Adrenal gland (tissue), 12 donors: ENCODE measurements around the gene CALCOCO2. TPM values are rescaled to one million over a fixed set of nuclear protein-coding genes. Genes with fewer than 3 reads are reported as not detected.
A peak's percentile ranks its signal among the peaks of the same experiment; 100 is the strongest.

Experiments
- DNase-seq, 7 donors: peaks; one replicate each; pipeline ENCODE4 v3.0.0-alpha.2; 2019 to 2020
- H3K27ac ChIP-seq, 5 donors: fragments of 200-600 bp; sonication (generic) in 4 of 5; 1 replicate in 3 of 5; 2 replicates in 2 of 5; pipeline versions ENCODE4 v1.5.1 to v1.8.0; 2016 to 2020; ENCODE audit warnings: mild to moderate bottlenecking in 1 of 5
- H3K27me3 ChIP-seq: fragments of 200-600 bp; 2 replicates; pipeline ENCODE4 v1.8.0; 2021
- H3K36me3 ChIP-seq, 2 donors: fragments of 200-600 bp; replicated peaks in 1 of 2; 1 replicate in 1 of 2; 2 replicates in 1 of 2; pipeline versions ENCODE4 v1.5.1 to v1.8.0; 2018 to 2022
- H3K4me1 ChIP-seq, 2 donors: fragments of 200-600 bp; replicated peaks in 1 of 2; 1 replicate in 1 of 2; 2 replicates in 1 of 2; pipeline versions ENCODE4 v1.5.1 to v1.8.0; 2018 to 2021
- H3K4me3 ChIP-seq, 4 donors: fragments of 200-600 bp; sonication (generic) in 3 of 4; one replicate each; pipeline ENCODE4 v1.5.1; 2016 to 2018
- H3K9me3 ChIP-seq, 3 donors: fragments of 200-600 bp; sonication (generic) in 1 of 3; replicated peaks in 1 of 3; 1 replicate in 2 of 3; 2 replicates in 1 of 3; pipeline versions ENCODE4 v1.5.1 to v1.8.0; 2016 to 2021
- CTCF ChIP-seq, 6 experiments: fragments of 450-650 bp in 4 of 6; fragments of 200-600 bp in 2 of 6; sonication (generic) in 1 of 6; IDR thresholded peaks; 1 replicate in 5 of 6; 2 replicates in 1 of 6; pipeline versions ENCODE4 v1.5.1 to v1.8.0; 2016 to 2021; ENCODE audit warnings: antibody characterized with exemption in 6 of 6, mild to moderate bottlenecking in 2 of 6, moderate library complexity in 1 of 6
- POLR2A ChIP-seq, 2 donors: fragments of 450-650 bp; IDR thresholded peaks; one replicate each; pipeline ENCODE4 v1.6.1; 2017; ENCODE audit warnings: antibody characterized with exemption in 2 of 2, mild to moderate bottlenecking in 2 of 2, moderate library complexity in 1 of 2
- WGBS, 4 donors: extraction: QIAGEN DNeasy Blood & Tissue Kit in 2 of 4; methylation state at CpG; one replicate each; pipeline versions ENCODE4 v1.1.5 to v1.1.7; 2013 to 2017; 5-methylcytosine and 5-hydroxymethylcytosine counted together
- intact Hi-C, 2 donors: fragments of 100-400 bp; cut with DNase I; formaldehyde crosslinking; loops; one replicate each; pipeline versions ENCODE4 v1.14.1 to v1.15.0; 2022 to 2023
- polyA plus RNA-seq, 3 donors: library from polyadenylated mRNA; stranded (reverse); fragments of 200-250 nt in 2 of 3; fragments of 350-450 nt in 1 of 3; fragmentation: Illumina TruSeq in 1 of 3; extraction: RNeasy Lipid Tissue Mini Kit (QIAGEN cat#74804) in 1 of 3; gene quantifications; one replicate each; pipeline ENCODE4 v1.2.3, GENCODE V29; 2013 to 2014
- total RNA-seq, 9 donors: library from RNA; depleted of rRNA in 4 of 9; stranded (reverse); fragments of >200 nt in 4 of 9; fragments of 120-200 nt in 1 of 9; fragmentation: NEBNext Ultra II Directional in 1 of 9; extraction: Animal tissue kit (Norgen Biotek cat#: 25700) in 1 of 9; gene quantifications; one replicate each; pipeline versions ENCODE4 v1.1.0 to v1.2.4, GENCODE V29; 2013 to 2023
- donor health status: healthy with polysubstance abuse.
- donor health status: Bipolar disorder and iron deficiency.
- donor health status: DM: yes; HTN: yes; CAD: no.
- donor health status: DM: no; HTN: no; CAD: no.
- donor health status: DM: no; HTN: no; CAD: no.
- donor health status: DM: yes; HTN: yes; CAD: no.

CALCOCO2 gene
- total and polyA plus RNA-seq, 12 donors, result 37.7 to 199 (median 124) TPM

GRCh38 chr17:48908047-48908843, 77.4 kb downstream of the CALCOCO2 start, which contains the start of gene UBE2Z:
UBE2Z (plus strand) TSS chr17:48908407; CDS start chr17:48908504, 97 bp downstream.
- peak within 1 kb of the TSS; percentile 56 to 97 (median 88) for H3K27ac ChIP-seq
- 0 to 1% (median 0%) methylated on average over 20 to 77 of the region's 81 CpGs for WGBS, 4 donors
- H3K36me3 ChIP-seq, result peaks cover 0 to 16% of the 10 kb centered on the region in 2 donors
- peak; percentile 80 to 92 for TF ChIP-seq POLR2A (IDR thresholded peaks at IDR 0.05)
- no peak for TF ChIP-seq CTCF (IDR thresholded peaks at IDR 0.05)
- peaks cover 18 to 29% of the 10 kb centered on the region in 2 donors for H3K4me1 ChIP-seq
- no peaks in the 10 kb centered on the region for H3K27me3 ChIP-seq
- peak within 1 kb of the TSS; percentile 1 to 83 (median 39) for H3K4me3 ChIP-seq
- intact Hi-C loops, result no loop called here
- no peaks in the 10 kb centered on the region for H3K9me3 ChIP-seq
- peak; percentile 91 to 95 (median 94) for DNase-seq

- Histone ChIP-seq H3K4me1 (peaks cover 18 to 29% of the 10 kb centered on the region in 2 donors), H3K27me3 (no peaks in the 10 kb centered on the region), H3K27ac (peak overlapping the region; percentile 56 to 97 (median 88)), H3K4me3 (peak overlapping the region in 2 of 4 donors; percentile 67 to 83), H3K36me3 (peaks cover 0 to 20% of the 10 kb centered on the region in 2 donors), H3K9me3 (no peaks in the 10 kb centered on the region)
- WGBS, 4 donors, result 1 to 3% (median 2%) methylated on average over 8 to 36 of the region's 36 CpGs
- DNase-seq, result peak; percentile 75 to 91 (median 82)
- intact Hi-C loops, result no loop called here
- no peak for TF ChIP-seq CTCF (IDR thresholded peaks at IDR 0.05)
- TF ChIP-seq POLR2A (IDR thresholded peaks at IDR 0.05), result no peak
These were observed 78.1 kb downstream of the CALCOCO2 start for GRCh38 chr17:48908853-48909394.

- H3K27me3 ChIP-seq, result no peaks in the 10 kb centered on the region
- no peak for TF ChIP-seq CTCF (IDR thresholded peaks at IDR 0.05)
- no peak for TF ChIP-seq POLR2A (IDR thresholded peaks at IDR 0.05)
- H3K4me3 ChIP-seq, result peak overlapping the region in 1 of 4 donors; percentile 83
- WGBS, 4 donors, result 45 to 52% (median 48%) methylated on average over 4 of the region's 4 CpGs
- H3K4me1 ChIP-seq, result peaks cover 18 to 32% of the 10 kb centered on the region in 2 donors
- intact Hi-C loops, result no loop called here
- H3K27ac ChIP-seq, result peak overlapping the region in 2 of 5 donors; percentile 17 to 94
- peak in 3 of 7 donors; percentile 34 to 43 (median 35) for DNase-seq
- H3K36me3 ChIP-seq, result peaks cover 0 to 25% of the 10 kb centered on the region in 2 donors
- H3K9me3 ChIP-seq, result no peaks in the 10 kb centered on the region
These were observed 78.9 kb downstream of the CALCOCO2 start for GRCh38 chr17:48909783-48910182.

GRCh38 chr17:48910370-48910769, 79.5 kb downstream of the CALCOCO2 start:
- 68 to 81% (median 77%) methylated on average over 2 of the region's 2 CpGs for WGBS, 4 donors
- Histone ChIP-seq H3K27ac (peak overlapping the region in 2 of 5 donors; percentile 17 to 94), H3K4me1 (peaks cover 21 to 38% of the 10 kb centered on the region in 2 donors), H3K4me3 (no peak overlapping the region), H3K36me3 (peaks cover 0 to 25% of the 10 kb centered on the region in 2 donors), H3K27me3 (no peaks in the 10 kb centered on the region), H3K9me3 (no peaks in the 10 kb centered on the region)
- no peak for DNase-seq
- TF ChIP-seq POLR2A (IDR thresholded peaks at IDR 0.05) (no peak), CTCF (IDR thresholded peaks at IDR 0.05) (no peak)
- intact Hi-C loops, result no loop called here
